ENCODE data around the gene ROBO2.

- TF ChIP-seq, protein P1, sequence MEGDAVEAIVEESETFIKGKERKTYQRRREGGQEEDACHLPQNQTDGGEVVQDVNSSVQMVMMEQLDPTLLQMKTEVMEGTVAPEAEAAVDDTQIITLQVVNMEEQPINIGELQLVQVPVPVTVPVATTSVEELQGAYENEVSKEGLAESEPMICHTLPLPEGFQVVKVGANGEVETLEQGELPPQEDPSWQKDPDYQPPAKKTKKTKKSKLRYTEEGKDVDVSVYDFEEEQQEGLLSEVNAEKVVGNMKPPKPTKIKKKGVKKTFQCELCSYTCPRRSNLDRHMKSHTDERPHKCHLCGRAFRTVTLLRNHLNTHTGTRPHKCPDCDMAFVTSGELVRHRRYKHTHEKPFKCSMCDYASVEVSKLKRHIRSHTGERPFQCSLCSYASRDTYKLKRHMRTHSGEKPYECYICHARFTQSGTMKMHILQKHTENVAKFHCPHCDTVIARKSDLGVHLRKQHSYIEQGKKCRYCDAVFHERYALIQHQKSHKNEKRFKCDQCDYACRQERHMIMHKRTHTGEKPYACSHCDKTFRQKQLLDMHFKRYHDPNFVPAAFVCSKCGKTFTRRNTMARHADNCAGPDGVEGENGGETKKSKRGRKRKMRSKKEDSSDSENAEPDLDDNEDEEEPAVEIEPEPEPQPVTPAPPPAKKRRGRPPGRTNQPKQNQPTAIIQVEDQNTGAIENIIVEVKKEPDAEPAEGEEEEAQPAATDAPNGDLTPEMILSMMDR (IDR thresholded peaks at IDR 0.05 in 8 of 11, conservative IDR thresholded peaks at IDR 0.05 in 3 of 11), result no peak
- TF ChIP-seq POLR2A (IDR thresholded peaks at IDR 0.05) (no peak), POLR2AphosphoS5 (IDR thresholded peaks at IDR 0.05) (no peak)
These were observed 409.8 kb downstream of the ROBO2 start for GRCh38 chr3:77449459-77450350.
